Kidney tubule cell (primary cell): ENCODE data around the gene BIRC6.
"Not testable (repeated sequence)": the region's sequence is repeated elsewhere in the genome, so short reads cannot be mapped to it uniquely, and the experiment has no call there.

Source experiments
- DNase-seq: peaks from one replicate; pipeline ENCODE4 v3.0.0-alpha.2; 2018; ENCODE audit warnings: low spot score

Gene BIRC6, protein sequence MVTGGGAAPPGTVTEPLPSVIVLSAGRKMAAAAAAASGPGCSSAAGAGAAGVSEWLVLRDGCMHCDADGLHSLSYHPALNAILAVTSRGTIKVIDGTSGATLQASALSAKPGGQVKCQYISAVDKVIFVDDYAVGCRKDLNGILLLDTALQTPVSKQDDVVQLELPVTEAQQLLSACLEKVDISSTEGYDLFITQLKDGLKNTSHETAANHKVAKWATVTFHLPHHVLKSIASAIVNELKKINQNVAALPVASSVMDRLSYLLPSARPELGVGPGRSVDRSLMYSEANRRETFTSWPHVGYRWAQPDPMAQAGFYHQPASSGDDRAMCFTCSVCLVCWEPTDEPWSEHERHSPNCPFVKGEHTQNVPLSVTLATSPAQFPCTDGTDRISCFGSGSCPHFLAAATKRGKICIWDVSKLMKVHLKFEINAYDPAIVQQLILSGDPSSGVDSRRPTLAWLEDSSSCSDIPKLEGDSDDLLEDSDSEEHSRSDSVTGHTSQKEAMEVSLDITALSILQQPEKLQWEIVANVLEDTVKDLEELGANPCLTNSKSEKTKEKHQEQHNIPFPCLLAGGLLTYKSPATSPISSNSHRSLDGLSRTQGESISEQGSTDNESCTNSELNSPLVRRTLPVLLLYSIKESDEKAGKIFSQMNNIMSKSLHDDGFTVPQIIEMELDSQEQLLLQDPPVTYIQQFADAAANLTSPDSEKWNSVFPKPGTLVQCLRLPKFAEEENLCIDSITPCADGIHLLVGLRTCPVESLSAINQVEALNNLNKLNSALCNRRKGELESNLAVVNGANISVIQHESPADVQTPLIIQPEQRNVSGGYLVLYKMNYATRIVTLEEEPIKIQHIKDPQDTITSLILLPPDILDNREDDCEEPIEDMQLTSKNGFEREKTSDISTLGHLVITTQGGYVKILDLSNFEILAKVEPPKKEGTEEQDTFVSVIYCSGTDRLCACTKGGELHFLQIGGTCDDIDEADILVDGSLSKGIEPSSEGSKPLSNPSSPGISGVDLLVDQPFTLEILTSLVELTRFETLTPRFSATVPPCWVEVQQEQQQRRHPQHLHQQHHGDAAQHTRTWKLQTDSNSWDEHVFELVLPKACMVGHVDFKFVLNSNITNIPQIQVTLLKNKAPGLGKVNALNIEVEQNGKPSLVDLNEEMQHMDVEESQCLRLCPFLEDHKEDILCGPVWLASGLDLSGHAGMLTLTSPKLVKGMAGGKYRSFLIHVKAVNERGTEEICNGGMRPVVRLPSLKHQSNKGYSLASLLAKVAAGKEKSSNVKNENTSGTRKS (N-terminal part only)

GRCh38 chr2:32356681-32357317 is at the start of gene BIRC6:
Gene BIRC6, plus strand, starts transcription at chr2:32357023. Its CDS starts 139 bp downstream, at chr2:32357162.
- peak; percentile 98 for DNase-seq

- DNase-seq = no peak
Observed at GRCh38 chr2:32310577-32310976, 46.2 kb upstream of the BIRC6 start.

DNA sequence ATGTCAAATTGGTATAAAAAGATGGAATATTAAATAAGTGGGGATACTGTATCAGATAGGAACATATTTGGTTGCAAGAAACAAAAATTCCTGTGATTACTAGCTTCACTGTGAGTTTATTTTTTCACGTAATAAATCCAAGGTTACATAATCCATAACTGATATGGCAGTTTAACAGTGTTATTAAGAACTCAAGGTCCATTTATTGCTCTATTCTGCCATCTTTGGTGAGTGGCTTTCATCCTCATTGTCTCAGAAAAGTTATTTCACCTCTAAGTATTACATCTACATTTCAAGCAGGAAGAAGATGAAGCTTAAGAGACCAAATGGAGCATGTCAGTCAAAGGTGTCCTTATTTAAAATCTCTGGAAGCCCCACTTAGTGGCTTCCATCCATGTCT is 41.9 kb upstream of the BIRC6 start:
- no peak for DNase-seq

DNA sequence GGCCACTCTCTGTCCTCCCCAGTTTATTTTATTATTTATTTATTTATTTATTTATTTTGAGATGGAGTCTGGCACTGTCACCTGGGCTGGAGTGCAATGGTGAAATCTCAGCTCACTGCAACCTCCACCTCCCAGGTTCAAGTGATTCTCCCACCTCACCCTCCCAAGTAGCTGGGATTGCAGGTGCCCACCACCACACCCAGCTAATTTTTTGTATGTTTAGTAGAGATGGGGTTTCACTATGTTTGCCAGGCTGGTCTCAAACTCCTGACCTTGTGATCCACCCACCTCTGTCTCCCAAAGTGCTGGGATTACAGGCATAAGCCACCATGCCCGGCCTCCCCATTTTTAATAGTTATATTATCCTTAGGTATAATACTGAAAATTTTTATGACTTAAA is 28.1 kb upstream of the BIRC6 start:
- DNase-seq = not testable (repeated sequence)

DNA sequence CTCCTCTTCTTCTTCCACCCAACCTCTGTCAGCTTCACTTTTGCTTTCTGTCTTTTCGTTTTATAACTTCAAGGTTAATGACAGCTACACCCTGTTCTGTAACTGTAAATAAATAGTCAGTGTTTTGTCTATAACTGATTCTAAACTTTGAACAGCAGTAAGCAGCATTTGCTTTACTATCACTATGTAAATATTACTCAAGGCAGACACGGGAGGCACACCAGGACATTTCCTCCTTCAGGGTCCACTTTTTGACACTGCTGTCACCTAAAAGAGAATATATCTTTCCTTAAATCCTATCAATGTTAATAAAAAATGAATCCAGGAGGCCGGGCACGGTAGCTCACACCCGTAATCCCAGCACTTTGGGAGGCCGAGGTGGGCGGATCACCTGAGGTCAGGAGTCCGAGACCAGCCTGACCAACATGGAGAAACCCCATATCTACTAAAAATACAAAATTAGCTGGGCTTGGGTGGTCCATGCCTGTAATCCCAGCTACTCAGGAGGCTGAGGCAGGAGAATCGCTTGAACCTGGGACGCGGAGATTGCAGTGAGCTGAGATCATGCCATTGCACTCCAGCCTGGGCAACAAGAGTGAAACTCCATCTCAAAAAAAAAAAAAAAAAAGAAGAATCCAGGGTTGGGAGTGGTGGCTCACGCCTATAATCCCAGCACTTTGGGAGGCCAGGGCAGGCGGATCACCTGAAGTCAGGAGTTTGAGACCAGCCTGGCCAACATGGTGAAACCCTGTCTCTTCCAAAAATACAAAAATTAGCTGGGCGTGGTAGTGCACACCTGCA is 27.4 kb upstream of the BIRC6 start:
- not testable (repeated sequence) for DNase-seq

- DNase-seq = no peak
Observed at GRCh38 chr2:32330136-32330535, 26.7 kb upstream of the BIRC6 start.

DNA sequence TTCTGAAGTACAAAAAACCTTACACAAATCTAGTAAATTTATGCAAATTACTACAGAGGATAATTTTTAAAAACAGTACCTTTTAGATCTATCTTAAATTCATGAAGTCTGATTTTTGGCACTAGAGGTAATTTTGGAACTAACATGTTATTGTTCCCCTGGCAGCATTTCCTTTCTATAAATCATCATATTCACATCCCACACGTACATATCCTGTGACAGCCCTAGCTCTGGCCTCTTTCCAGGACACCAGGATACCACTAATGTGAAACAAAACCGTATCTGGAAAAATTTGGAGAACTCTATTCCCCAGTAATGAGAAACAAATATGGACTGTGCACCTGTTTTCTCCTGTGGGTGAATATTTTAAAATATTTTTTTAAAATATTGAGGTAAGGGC is 14.0 kb upstream of the BIRC6 start:
- no peak for DNase-seq

- not testable (repeated sequence) for DNase-seq
Observed at GRCh38 chr2:32350797-32351196, 6.0 kb upstream of the BIRC6 start.

DNA sequence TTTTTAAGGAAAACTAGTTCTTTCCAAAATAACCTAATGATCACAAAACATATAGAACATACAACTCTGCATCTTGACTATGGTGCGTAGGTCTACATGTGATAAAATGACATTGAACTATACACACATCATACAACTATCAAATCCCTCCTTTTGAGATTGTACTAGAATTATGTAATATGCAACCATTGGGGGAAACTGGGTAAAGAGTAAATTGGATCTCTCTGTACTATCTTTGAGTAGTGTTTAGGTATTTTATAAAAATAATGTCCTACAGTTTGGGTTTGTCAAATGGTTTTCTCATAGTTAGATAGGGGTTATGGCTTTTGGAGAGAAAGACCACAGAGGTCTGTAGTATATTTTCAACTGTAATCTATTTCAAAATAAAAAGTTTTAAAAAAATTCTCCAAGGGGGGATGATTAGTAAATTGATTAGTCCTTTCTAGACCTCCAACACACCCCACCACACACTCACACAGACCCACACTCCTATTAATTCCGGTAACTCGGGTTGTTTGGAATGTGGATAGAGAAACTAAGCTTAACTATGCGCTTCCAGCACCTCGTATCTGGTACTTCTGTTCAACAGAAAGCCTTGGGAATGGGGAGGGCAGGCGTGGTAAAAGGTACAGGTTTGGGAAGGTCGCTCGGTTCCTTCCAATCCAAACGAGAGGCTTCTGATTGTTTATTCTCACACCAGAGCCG is 695 bp upstream of the BIRC6 start:
- no peak for DNase-seq

- DNase-seq = peak; percentile 47
Observed at GRCh38 chr2:32357318-32358110, 691 bp downstream of the BIRC6 start.

DNA sequence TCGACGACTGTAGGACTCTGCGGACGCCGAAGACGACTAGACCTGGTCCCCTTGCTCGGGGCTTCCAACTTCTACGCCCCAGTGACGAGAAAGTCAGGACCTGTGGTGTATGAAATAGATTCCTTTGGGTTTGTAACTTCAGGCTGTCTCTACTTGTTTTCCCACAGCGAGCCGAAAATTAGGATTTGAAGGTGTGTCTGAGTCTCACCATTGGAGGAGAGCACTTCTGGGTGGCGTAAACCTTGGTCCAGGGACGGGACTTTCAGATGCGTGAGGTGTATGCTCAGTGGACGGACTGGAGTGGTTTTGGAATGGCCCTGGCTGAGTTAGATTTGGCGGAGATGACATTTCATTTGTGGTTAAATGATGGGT is 1.3 kb downstream of the BIRC6 start:
- DNase-seq = peak; percentile 42

- DNase-seq = peak; percentile 63
Observed at GRCh38 chr2:32360416-32360815, 3.6 kb downstream of the BIRC6 start.

- not testable (repeated sequence) for DNase-seq
Observed at GRCh38 chr2:32362997-32363396, 6.2 kb downstream of the BIRC6 start.

- peak; percentile 87 for DNase-seq
Observed at GRCh38 chr2:32363597-32363996, 6.8 kb downstream of the BIRC6 start.

GRCh38 chr2:32364290-32364689 is 7.5 kb downstream of the BIRC6 start:
- not testable (repeated sequence) for DNase-seq

DNA sequence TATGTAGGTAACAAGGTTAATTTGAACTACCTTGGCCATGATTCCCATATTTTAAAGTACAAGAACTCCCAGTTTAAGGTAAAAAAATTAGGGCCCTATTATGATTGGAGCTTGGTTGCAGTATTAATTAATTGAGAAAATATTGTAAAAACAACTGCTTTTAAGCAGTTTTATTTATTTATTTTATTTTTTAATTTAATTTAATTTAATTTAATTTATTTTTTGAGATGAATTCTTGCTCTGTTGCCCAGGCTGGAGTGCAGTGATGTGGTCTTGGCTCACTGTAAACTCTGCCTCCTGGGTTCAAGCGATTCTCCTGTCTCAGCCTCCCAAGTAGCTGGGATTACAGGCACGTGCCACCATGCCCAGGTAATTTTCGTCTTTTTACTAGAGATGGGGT is 8.9 kb downstream of the BIRC6 start:
- not testable (repeated sequence) for DNase-seq

DNA sequence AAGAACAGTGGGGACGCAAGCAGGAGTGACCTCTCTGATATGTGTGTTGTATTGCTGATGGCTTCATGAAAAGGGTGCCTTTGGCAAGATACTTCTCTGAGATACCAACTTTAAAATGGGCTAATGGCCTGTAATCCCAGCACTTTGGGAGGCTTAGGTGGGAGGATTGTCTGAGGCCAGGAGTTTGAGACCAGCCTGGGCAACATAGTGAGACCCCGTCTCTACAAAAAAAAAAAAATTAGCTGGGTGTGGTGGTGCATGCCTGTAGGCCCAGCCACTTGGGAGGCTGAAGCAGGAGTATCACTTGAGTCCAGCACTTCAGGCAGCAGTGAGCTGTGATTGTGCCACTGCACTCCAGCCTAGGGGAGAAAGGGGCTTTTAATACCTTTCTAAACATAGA is 9.8 kb downstream of the BIRC6 start:
- no peak for DNase-seq

DNA sequence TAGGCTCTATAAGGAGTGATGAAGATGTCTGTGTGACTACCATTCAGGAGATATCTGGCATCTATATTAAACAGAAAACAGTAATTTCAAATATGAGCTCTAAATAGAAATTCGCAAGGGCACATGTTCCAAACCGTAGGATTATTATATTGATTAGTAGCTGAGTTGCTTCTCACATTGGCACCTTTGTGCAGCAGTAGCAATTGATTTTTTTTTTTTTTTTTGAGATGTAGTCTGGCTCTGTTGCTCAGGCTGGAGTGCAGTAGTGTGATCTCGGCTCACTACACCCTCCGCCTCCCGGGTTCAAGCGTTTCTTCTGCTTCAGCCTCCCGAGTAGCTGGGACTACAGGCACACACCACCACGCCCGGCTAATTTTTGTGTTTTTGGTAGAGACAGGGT is 12.4 kb downstream of the BIRC6 start:
- DNase-seq = no peak

DNA sequence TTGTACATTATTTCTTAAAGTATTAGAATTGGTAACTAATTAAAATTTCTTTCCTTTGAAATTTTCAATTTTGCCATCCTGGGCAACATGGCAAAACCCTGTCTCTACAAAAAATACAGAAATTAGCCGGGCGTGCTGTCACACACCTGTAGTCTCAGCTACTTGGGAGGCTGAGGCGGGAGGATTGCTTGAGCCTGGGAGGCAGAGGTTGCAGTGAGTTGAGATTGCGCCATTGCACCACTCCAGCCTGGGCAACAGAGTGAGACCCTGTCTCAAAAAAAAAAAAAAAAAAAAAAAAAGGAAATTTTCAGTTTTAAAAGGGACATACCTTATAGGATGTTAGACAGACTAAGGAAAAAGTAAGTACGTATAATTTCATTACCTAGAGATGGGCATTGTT is 14.1 kb downstream of the BIRC6 start:
- DNase-seq = not testable (repeated sequence)
